ENCODE measurements around the gene LUC7L2.

LUC7L2 gene

DNA sequence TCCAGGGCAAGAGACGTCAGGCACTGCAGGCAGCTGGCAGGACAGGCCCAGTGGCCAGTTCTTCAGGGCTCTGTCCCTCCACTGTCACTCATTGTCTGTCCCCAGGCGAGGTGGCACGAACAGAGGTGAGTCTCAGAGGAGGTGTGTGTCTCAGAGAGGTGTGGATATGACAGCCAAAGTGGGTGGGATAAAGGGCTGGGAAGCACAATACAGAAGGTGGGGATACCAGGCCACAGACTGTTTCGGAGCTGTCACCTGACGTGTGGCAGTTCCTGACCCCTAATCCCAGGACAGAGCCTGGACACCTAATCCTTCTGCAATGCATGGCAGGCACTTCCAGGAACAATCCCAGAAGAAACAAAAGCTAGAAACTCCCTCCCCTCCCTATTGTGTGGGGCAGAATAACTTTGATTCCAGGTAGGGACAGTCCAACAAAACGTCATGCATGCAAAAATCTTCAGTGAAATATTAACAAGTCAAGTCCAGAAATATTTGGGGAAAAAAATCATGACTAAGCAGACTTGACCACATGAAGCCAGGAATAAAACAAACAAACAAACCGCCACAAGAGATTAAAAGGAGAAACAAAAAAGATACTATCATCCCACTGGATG lies 112.2 kb downstream of the LUC7L2 start:
- TF ChIP-seq, protein P1, sequence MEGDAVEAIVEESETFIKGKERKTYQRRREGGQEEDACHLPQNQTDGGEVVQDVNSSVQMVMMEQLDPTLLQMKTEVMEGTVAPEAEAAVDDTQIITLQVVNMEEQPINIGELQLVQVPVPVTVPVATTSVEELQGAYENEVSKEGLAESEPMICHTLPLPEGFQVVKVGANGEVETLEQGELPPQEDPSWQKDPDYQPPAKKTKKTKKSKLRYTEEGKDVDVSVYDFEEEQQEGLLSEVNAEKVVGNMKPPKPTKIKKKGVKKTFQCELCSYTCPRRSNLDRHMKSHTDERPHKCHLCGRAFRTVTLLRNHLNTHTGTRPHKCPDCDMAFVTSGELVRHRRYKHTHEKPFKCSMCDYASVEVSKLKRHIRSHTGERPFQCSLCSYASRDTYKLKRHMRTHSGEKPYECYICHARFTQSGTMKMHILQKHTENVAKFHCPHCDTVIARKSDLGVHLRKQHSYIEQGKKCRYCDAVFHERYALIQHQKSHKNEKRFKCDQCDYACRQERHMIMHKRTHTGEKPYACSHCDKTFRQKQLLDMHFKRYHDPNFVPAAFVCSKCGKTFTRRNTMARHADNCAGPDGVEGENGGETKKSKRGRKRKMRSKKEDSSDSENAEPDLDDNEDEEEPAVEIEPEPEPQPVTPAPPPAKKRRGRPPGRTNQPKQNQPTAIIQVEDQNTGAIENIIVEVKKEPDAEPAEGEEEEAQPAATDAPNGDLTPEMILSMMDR (conservative IDR thresholded peaks at IDR 0.05; ENCODE audit: low read length): no peak
- H3K4me3 ChIP-seq (ENCODE audit: low read length): no peak overlapping the region
- no peak for DNase-seq (ENCODE audit: low read depth)
